NCI-H1930 (cell line): ENCODE results near the gene DBT.
"Not testable (repeated sequence)": the region's sequence is repeated elsewhere in the genome, so short reads cannot be mapped to it uniquely, and the experiment has no call there.

Source experiments
- DNase-seq, 2 experiments: peaks; one replicate each; lab custom pipeline; 2025; lab: John Stamatoyannopoulos, UW

DBT gene

GRCh38 chr1:100249537-100250257 lies at the start of gene DBT:
TSS of gene DBT (minus strand) at chr1:100249834. CDS start at chr1:100249820, 14 bp downstream.
- DNase-seq = peak; percentile 87 to 88

GRCh38 chr1:100298512-100298911 lies 48.9 kb upstream of the DBT start:
- no peak for DNase-seq

- not testable (repeated sequence) for DNase-seq
Observed at GRCh38 chr1:100296997-100297396, 47.4 kb upstream of the DBT start.

- DNase-seq = no peak
Observed at GRCh38 chr1:100296140-100296539, 46.5 kb upstream of the DBT start.

DNA sequence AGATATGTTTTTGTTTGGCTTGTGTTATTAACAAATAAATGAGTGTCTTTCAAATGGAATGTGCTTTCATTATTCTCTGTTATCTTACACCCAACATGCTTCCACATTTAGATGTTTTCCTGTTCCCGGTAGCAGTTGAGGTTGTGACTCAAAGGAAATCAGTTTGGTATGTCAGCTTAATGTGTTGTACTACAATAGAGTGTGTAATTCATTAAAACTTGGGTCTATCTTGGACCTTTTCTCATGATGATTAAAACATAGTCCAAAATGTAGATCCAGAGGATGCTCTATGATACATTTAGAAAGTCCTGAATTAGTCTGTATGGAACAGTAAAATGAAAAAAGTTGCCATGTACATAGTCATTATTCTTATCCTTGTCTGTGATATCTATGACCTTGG lies 43.1 kb upstream of the DBT start:
- no peak for DNase-seq

DNA sequence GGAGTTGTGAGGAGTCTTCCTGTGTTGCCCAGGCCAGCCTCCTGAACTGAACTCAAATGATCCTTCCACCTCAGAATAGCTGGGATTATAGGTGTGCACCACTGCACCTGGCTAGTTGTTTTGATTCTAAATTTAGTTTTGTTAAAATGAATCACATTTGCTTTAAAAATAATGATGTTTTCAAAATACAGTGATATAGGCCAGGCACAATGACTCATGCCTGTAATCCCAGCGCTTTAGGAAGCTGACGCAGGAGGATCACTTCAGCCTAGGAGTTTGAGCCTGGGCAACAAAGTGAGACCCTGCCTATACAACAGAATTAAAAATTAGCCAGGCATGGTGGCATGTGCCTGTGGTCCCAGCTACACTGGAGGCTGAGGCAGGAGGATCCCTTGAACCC lies 40.7 kb upstream of the DBT start:
- DNase-seq = no peak

- no peak for DNase-seq
Observed at GRCh38 chr1:100287162-100287561, 37.5 kb upstream of the DBT start.

DNA sequence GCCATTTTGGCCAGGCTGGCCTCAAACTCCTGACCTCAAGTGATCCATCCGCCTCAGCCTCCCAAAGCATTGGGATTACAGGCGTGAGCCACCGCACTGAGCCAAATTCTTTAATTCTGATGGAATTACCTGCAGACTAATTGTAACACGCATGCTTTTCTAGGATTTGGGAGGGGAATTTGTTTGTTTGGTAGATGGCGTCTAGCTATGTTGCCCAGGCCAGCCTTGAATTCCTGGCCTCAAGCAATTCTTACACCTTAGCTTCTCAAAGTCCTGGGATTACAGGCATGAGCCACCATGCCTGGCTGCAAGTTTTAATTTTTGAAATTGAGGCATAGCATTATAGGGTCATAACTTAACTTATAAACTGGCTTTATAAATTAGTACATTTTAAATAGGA lies 35.0 kb upstream of the DBT start:
- DNase-seq = no peak

- no peak for DNase-seq
Observed at GRCh38 chr1:100279954-100280682, 30.5 kb upstream of the DBT start.

- DNase-seq = no peak
Observed at GRCh38 chr1:100279358-100279923, 29.8 kb upstream of the DBT start.

DNA sequence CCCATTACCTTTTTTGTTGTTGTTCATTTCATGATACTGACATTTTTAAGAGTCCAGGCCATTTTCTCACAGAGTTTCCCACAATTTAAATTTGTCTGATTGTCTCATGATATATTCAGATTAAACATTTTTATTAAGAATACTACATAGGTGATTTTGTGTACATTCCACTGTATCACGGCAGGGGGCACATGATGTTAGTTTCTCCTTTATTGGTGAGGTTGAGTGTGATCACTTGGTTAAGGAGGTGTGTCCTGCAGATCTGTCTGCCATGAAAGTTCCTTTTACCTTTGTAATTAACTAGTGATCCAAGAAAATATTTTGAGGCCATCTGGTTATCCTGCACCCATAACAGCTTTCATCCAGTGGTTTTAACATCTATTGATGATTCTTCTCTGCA lies 28.2 kb upstream of the DBT start:
- no peak for DNase-seq

GRCh38 chr1:100268202-100268601 lies 18.6 kb upstream of the DBT start:
- no peak for DNase-seq

DNA sequence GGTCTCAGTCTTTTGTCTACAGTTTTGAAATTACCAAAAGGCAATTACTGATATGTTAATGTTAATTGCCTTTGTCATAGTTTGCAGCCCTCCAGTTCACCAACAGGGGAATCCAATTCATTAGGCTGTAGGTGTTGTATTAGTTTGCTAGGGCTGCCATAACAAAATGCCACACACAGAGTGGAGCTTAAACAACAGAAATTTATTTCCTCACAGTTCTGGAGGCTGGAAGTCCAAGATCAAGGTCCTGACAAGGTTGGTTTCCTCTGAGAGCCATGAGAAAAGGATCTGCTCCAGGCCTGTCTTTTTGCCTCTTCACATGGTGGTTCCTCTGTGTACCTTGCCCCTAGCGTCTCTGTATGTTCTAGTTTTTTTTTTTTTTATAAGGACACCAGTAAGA lies 17.6 kb upstream of the DBT start:
- no peak for DNase-seq

- no peak for DNase-seq
Observed at GRCh38 chr1:100266741-100267140, 17.1 kb upstream of the DBT start.

- DNase-seq = peak; percentile 82 to 90
Observed at GRCh38 chr1:100265931-100266740, 16.5 kb upstream of the DBT start, which contains the start of gene RTCA. TSS of gene RTCA (plus strand) at chr1:100266216. CDS start at chr1:100266376, 160 bp downstream.

GRCh38 chr1:100265562-100265930 lies 15.9 kb upstream of the DBT start:
- no peak for DNase-seq

GRCh38 chr1:100264081-100264480 lies 14.4 kb upstream of the DBT start:
- DNase-seq = not testable (repeated sequence)

GRCh38 chr1:100261686-100262085 lies 12.1 kb upstream of the DBT start:
- DNase-seq = no peak

DNA sequence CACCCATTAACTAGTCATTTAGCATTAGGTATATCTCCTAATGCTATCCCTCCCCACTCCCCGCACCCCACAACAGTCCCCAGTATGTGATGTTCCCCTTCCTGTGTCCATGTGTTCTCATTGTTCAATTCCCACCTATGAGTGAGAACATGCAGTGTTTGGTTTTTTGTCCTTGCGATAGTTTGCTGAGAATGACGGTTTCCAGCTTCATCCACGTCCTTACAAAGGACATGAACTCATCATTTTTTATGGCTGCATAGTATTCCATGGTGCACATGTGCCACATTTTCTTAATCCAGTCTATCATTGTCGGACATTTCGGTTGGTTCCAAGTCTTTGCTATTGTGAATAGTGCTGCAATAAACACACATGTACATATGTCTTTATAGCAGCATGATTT lies 8.8 kb upstream of the DBT start:
- DNase-seq = not testable (repeated sequence)

DNA sequence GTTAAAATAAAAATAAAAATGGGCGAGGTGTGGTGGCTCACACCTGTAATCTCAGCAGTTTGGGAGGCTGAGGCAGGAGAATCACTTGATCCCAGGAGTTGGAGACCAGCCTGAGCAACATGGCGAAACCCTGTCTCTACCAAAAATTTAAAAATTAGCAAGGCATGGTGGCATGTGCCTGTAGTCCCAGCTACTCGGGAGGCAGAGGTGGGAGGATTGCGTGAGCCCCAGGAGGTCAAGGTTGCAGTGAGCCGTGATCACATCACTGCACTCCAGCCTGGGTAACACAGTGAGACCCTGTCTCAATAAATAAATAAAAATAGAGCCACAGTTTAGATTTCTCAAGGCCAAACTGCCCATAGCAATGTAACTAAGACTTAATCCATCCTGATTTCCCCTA lies 6.6 kb upstream of the DBT start:
- DNase-seq = not testable (repeated sequence)

DNA sequence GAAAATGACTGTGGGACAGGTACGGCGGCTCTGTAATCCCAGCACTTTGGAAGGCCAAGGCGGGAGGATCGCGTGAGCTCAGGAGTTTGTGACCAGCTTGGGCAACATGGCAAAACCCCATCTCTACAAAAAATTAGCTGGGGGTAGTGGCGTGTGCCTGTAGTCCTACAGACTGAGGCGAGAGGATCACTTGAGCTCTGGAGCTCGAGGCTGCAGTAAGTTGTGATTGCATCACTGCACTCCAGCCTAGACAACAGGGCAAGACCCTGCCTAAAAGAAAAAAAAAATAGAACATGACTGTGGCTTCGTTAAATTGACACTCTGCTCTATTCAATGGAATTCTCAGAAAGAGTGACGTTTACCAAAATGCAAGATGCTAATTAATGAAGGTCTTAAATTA lies 3.9 kb upstream of the DBT start:
- no peak for DNase-seq

- DNase-seq = no peak
Observed at GRCh38 chr1:100252901-100253300, 3.3 kb upstream of the DBT start.
